Measurements from ENCODE around the gene LIN7C.
"Not testable (repeated sequence)": the region's sequence is repeated elsewhere in the genome, so short reads cannot be mapped to it uniquely, and the experiment has no call there.

LIN7C gene, protein sequence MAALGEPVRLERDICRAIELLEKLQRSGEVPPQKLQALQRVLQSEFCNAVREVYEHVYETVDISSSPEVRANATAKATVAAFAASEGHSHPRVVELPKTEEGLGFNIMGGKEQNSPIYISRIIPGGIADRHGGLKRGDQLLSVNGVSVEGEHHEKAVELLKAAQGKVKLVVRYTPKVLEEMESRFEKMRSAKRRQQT

DNA sequence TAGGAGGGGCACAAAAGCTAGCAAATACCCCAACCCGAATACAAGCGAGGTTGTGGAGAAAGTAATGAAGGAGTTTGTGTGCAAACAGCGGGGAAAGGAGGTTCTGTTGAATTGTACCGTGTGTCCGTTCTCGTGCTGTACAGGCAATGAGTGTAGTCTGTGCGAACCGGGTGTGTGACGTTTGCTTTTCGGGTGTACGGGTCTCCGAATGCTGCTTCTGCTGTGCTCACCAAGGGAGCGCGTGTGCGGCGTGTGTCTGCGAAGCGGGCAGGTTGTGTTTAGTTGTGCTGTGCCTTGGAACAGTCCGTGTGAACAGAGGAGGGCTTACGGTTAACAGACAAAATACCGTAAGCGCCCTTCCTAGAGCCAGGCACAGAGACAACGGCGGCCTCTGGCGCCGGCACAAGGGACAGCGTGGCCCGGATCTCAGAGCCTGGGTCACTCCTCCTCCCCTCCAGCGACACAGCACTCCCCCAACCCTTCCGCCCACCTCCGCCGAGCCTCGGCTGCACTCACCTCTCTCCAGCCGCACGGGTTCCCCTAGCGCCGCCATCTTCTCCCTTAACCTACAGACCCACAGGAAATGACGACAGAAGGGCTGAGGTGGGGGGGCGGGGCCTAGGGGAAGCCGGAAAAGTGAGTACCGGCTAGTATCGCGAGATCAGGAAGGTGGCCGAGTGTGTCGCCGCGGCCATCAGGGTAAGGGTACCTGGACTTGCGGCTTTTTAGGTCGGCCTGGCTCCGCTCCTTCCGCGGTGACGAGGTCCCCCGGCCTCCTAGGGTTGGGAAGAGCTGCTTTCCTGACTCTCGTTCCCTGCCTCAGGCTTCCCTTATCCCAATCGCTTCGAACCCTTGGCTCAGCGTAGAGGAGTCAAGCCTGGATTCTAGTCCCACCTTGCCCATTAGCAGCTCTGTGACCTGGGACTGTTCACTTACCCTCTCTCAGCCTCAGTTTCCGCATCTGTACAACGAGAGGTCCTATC lies at the start of gene LIN7C:
Gene LIN7C, minus strand, starts transcription at position 570 of the 983 bp plus-strand sequence. Its CDS starts 17 bp downstream, at position 553.
- peak; percentile 98 for DNase-seq (ENCODE audit: low spot score)

DNA sequence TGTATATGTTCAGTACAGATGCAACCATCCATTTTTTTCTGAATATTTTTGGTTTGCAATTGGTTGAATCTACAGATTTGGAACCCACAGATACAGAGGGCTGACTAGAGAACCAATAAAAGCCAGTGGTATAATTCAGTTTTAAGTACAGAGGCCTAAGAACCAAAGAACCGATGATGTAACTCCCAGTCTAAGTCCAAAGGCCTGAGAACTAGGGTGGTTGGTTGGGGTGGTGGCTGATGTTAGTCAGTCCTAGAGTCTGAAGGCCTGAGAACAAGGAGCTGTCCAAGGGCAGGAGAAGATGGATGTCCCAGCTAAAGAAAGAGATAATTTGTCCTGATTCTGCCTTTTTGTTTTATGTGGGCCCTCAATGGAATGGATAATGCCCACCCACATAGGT lies 48.7 kb upstream of the LIN7C start:
- no peak for DNase-seq (ENCODE audit: low spot score)

DNA sequence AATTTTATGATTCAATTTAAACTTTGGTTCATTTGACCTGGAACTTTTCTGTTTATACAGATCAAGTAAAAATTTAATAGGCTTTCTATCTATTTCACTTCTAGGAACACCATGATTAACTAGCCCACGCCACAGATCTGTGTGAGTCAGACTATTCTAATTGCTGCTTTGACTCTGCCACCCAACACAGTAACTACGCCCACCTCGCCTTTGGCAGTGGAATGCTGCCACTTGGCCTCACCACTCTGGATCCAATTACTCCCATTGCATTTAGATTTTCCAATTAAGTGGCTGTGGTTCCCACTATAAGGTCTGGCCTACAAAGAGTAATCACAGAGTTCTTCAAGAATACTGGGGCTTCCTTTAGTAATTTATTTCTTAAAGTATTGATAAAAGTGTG lies 46.6 kb upstream of the LIN7C start:
- DNase-seq (ENCODE audit: low spot score): no peak

DNA sequence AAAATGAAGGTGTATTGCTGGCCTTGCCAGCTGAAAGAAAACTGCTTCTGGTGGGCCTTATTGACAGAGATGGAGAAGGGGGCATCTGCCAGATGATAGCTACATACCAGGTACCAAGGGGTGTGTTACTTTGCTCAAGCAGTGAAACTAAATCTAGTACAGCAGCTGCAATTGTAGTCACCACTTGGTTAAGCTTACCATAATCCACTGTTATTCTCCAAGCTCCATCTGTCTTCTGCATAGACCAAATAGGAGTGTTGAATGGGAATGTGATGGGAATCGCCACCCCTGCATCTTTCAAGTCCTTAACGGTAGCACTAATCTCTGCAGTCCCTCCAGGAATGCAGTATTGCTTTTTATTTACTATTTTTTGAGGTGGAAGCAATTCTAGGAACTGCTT lies 45.8 kb upstream of the LIN7C start:
- DNase-seq (ENCODE audit: low spot score): no peak

DNA sequence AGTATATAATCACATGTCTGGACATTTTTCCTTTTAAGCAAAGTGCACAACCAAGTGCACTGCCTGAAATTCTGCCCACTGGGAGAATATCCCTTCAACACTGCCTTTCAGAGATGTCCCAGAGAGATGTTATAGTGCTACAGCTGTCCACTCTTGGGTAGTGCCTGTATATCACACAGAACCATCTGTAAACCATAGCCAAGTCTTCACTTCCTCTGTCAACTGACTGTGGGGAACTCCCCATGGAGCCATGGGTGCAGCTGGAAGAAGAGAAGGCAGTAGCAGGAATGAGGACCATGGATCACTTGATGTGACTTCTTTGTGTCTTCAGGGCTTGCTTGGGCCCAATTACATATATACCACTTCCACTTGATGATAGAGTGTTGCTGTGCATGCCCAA lies 44.6 kb upstream of the LIN7C start:
- DNase-seq (ENCODE audit: low spot score): no peak

DNA sequence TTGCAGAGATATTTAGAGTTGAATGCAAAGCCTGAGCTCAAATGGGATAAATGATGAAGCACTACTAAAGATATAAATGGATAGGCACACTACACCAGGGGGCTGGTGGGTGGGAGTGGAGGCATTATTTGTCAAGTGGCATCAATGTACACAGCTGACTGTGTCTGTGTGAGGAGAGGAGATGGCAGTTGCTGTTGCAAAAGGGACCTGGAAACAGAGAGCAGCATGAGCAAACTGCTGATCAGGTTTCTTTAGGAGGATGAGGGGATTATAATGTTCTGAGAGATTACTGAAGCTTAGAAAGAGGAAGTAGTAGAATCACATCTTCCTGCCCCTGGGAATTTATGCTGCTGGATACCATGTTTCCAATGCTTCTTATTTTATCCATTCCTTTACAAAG lies 39.4 kb upstream of the LIN7C start:
- DNase-seq (ENCODE audit: low spot score): no peak

DNA sequence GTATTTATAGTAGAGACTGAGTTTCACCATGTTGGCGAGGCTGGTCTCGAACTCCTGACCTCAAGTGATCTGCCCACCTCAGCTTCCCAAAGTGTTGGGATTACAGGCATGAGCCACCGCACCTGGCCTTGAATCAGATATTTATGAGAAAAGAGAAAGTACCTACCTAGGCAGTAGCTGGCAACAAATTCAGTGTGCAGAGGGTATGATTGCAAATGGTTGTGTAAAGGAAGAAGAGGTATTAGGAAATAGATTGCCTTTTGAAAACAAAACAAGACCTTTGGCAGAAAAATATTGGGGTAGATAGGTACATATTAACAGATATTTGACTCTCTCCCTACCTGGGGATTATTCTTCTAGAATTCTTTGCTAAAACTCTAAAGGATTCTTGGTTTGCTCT lies 38.5 kb upstream of the LIN7C start:
- DNase-seq (ENCODE audit: low spot score): no peak

DNA sequence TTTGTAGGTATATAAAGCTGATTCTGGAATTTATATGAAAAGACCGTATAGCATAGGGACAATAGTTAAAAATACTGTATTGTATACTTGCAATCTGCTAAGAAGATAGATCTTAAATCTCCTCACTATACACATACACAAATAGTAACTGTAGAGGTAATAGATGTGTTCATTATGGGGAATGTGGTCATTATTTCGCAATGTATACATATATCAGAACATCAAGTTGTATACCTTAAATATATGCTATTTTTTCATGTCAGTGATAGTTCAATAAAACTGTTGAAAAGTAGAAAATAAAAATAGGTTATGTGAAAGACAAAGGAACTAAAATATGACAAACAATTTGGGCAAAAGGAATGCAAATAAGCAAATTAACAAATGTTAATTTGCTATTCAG lies 35.2 kb upstream of the LIN7C start:
- DNase-seq (ENCODE audit: low spot score): no peak

DNA sequence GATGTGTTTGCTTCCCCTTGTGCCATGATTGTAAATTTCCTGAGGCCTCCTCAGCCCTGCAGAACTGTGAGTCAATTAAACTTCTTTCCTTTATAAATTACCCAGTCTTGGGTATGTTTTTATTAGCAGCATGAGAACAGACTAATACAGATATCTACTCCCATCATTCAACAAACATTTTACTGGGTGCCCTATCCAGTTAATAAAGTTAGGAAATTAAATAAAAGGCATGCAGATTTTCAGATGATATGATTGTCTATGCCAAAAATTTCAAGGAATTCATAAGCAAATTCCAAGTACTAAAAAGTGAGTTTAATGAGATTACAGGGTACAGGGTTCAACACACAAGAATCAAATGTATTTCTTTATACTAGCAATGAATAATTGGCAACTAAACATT lies 33.5 kb upstream of the LIN7C start:
- DNase-seq (ENCODE audit: low spot score): no peak

DNA sequence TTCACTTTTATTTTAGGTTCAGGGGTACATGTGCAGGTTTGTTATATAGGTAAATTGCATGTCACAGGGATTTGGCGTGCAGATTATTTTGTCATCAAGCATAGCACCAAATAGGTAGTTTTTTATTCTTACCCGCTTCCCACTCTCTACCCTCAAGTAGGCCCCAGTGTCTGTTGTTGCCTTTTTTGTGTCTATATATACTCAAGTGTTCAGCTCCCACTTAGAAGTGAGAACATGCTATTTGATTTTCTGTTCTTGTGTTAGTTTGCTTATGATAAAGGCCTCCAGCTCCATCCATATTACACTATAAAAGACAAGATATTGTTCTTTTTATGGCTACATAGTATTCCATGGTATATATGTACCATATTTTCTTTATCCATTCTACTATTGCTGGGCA lies 28.5 kb upstream of the LIN7C start:
- DNase-seq (ENCODE audit: low spot score): no peak

DNA sequence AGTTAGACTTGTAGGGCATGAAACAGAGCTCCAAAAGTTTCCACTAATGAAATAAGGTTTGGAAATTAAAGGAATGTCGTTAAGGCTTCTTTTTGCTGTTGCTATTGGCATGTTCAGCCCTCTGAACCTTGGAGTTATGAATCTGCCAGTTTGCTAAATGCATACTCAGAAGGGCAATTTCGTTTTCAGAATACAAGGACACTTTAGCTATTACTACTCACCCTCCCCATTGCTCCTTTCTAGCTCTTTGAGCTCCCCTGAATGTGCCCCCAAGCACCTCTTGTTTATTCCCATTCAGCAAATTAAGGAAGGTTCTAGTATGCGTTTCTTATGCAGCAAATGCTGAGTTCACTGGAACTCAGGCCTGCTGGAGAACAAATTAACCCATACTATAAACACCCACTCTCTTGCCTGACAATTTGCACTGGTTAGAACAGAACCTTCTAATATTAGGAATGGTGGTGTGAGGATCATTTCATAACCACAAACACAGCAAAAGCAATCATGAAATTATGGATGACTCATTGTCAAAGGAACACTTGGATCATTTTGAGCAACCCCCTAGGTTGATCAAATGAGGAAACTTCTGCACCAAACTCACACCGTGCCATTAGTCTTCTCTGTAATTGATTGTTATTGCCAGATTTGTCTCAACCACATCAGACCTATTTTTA lies 26.2 kb upstream of the LIN7C start:
- no peak for DNase-seq (ENCODE audit: low spot score)

DNA sequence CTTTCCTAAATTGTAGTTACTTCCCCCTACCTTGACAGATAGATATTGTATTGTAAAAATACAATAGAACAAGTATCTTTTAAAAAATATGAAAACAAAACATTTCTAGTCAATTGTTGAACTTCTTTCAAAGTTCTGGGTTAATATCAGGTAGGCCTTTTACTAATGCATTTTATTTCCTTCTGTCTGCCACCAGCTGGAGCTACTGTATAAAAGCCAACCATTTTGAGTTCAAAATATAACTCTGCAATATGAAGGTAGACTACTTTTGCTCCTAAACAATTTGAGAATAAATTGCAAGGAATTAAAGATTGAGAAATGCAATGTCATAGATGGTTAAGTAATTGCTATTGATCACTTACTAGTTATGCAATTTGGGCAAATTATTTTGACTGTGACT lies 22.1 kb upstream of the LIN7C start:
- DNase-seq (ENCODE audit: low spot score): no peak

DNA sequence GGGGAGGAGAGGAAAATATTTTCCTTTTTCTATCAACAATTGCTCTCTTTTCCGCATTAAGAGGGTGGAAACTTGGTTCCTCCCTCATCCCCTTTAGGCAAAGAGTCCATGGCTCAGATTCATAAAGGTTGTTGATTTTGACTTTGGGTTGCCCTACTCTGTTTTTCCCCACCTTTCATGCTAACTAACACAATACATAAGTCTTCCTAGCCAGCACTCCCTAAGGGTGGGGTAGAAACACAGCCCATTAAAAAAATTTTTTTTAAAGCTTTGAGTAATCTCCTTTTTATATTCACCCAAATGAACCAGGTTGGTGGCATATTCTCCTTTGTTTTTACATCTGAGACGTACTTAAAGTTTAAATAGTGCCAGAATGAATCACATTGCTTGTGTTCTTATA lies 20.0 kb upstream of the LIN7C start:
- no peak for DNase-seq (ENCODE audit: low spot score)

DNA sequence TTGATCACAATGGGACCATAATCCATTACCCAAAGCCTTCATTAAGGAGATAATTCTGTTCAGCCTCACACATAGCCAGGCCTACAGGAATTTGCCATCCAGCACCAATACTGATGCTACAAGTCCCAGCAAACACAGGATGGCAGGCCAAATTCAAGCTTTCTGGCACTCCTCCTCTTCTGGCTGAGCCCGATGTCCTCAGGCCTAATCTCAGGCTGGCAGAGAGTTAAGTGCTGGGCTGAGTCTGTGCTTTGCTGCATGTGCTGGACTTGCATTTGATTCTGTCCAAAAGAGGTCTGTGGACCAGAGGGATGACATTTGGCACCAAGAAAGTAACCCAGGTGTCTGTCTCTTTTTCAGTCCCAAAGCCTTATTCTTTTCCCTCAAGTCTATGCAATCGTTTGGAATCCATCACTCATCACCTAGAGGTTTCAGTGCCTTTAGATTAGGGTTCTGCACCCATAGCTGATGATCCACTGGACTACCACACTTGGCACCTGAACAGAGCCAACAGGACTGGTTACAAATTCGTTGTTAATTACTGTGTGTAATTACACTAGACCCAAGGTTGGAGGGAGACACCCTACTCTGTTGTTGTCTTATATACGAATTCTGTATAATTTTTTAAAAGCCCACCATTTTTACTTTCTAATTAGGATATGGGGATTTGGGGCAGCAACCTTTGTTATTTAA lies 19.4 kb upstream of the LIN7C start:
- DNase-seq (ENCODE audit: low spot score): no peak

DNA sequence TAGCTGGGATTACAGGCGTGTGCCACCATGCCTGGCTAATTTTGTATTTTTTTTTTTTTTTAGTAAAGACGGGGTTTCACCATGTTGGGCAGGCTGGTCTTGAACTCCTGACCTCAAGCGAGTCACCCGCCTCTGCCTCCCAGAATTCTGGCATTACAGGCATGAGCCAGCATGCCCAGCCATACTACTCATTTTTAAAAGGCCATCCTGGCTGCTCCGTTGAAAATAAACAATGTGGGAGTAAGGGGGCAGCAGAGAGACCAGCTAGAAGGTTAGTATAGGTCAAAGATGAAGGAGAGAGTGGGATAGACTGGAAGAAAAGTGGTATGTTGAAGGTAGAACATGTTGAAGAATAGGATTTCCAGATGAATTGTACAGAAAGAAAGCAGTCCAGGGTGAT lies 17.6 kb upstream of the LIN7C start:
- no peak for DNase-seq (ENCODE audit: low spot score)

DNA sequence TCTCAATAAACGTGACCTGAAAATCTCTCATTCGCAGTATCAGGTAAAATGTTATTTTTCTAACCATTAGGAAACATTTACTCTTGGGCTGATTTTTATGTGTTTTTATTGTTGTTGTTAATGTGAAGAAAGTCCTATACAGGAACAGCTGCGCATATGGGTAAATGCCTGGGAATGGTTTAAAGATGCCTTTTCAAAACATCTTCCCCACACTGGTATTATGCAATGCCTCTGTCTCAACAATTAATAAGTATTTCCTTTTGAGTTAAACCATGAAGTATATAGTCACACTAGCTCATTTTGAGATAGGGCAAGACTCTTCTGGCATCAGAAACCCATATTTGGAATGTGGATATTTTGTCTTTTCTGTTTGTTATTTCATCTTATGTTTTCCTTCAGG lies 13.7 kb upstream of the LIN7C start:
- no peak for DNase-seq (ENCODE audit: low spot score)

DNA sequence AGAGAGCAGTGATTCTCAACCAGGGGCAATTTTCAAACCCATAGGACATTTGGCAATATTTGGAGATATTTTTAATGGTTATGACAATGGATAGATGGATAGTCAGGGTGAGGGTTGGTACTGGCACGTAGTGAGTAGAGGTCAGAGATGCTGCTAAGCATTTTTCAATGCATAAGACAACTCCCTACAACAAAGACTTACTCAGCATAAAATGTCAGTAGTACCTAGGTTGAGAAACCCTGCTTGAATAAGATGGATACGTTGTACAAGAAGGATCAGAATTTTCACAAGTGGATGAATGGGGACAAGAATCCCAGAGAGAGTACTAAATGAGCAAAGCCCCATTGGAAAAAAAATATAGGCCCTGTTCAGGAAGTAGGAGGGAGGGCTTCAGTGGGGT lies 11.9 kb upstream of the LIN7C start:
- DNase-seq (ENCODE audit: low spot score): no peak

DNA sequence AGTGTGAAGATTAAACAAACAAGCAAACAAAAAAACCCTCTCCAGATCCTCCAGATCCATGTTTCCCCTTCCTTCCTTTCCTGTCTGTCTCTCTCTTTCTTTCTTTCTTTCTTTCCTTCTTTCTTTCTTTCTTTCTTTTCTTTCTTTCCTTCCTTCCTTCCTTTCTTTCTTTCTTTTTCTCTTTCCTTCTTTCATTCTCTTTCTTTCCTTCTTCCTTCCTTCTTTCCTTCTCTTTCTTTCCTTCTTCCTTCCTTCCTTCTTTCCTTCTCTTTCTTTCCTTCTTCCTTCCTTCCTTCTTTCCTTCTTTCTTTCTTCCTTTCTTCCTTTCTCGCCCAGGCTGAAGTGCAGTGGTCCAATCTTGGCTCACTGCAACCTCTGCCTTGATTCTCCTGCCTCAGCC lies 10.9 kb upstream of the LIN7C start:
- DNase-seq (ENCODE audit: low spot score): not testable (repeated sequence)

DNA sequence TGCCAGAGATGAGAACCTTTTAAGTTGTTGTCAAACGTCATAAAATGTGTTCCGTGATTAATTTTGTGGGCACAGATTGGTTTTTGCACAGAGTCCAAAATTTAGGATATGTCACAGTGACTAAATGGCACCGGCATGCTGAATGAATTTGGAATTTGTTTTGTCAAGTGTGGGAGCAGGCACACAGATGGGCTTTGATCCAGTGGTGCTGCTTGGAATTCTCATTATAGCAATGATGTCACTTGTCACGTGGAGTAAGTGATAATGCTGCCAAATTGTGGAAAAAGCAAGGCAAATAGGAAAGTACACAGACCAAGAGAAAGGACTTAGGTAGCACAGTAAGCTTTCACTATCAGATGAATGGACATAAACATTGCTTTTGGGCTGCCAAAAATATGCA lies 8.0 kb upstream of the LIN7C start:
- no peak for DNase-seq (ENCODE audit: low spot score)

DNA sequence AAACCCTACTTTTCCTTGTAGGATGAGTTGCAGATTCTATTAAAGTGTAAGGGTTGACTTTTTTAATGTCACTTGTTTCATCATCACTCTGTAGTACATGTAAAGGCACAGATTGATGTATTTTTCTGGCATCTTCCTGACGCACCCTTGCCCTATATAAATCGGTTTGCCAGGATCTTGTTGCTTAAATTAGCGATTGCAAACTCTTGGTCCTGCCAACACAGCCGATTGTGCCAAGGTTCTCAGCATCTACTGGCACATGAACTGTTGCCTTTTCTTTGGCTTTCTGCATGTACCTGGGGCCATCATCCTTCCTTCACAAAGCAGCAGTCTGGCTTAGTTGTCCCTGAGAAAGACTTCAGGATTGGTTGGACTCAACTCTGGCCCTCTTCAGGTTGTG lies 7.5 kb upstream of the LIN7C start:
- no peak for DNase-seq (ENCODE audit: low spot score)

DNA sequence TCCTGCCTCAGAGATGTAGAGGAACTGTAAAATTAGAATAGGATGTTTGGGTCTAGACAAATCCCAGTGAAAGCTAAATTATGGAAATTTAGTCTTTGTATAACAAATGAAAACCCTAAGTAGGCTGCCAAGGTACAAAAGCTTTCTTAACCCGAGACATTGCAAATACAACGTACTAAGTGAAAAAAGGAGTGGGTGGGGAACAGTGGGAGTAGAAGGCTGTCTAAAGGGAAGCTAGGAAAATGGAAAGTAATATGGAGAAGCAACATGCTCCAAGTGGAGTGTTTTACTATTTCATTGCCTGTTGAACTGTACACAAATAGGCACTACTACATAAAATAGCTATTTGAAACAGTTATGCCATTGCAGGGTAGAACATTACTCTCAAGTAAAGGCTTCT lies 6.8 kb upstream of the LIN7C start:
- DNase-seq (ENCODE audit: low spot score): no peak

DNA sequence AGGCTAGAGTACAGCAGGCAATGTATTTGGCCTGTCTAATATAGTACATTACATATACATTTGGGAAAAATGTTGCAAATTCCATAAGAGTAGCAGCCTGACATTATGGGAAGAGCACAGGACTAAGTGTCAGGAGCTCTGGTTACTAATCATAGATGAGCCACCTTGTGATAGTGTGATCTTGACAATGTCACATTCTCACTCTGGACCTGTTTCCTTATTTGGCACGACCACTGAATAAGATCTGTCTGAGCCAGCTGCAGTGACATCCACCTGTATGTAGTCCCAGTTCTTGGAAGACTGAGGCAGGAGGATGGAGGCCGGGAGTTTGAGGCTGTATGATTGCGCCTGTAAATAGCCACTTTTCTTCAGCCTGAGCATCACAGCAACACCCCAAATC lies 5.7 kb upstream of the LIN7C start:
- no peak for DNase-seq (ENCODE audit: low spot score)

DNA sequence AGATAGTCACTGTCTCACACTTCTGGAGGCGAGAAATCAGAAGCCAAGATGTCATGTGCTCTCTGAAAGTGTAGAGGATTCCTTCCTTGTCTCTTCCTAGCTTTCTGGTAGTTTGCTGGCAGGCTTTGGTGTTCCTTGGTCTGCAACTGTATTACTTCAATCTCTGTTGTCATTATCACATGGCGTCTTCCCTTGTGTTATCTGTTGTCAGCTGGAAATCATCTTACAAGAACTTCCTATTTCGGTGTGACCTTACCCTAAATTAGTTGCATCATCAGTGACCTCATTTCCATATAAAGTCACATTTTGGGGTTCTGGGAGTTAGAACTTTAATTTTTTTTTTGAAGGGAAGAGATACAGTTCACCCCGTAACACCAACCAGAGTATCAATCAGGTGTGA lies 3.3 kb upstream of the LIN7C start:
- no peak for DNase-seq (ENCODE audit: low spot score)

All from hematopoietic multipotent progenitor cell treated with erythropoietin and hydrocortisone succinate and interleukin-3 and kit ligand, for 15 days (in vitro differentiated cells).